Measurements from ENCODE around the gene IFI30.

Gene IFI30

DNA sequence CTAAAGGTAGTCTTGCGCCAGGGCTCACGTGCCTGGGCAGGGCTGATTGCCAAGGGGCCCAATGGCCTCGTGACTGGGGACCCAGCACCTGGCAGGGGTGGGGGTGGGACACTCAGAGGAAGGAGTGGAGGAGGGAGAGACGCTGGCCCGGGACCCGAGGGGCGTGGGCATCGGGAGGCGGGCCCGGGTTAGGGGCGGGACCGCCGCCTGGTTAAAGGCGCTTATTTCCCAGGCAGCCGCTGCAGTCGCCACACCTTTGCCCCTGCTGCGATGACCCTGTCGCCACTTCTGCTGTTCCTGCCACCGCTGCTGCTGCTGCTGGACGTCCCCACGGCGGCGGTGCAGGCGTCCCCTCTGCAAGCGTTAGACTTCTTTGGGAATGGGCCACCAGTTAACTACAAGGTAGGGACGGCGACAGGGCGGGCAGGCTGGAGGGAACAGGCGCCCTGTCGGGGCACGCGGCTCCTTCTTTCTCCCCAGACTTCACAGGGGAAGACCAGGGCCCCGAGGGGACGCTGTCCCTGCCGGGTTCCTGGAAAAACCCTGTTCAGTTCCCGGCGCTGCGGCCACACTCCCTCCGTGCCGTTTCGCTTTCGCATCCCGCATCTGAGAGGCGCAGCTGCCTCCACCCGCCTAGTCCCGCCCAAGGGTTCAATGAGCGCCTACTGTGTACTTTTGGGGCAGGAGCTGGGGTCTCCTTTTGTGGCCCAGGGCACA, at the start of gene IFI30:
IFI30 (plus strand) TSS at position 242 of the 717 bp plus-strand sequence; CDS start at position 271, 29 bp downstream.
- DNase-seq (ENCODE audit: low spot score): peak; percentile 80

DNA sequence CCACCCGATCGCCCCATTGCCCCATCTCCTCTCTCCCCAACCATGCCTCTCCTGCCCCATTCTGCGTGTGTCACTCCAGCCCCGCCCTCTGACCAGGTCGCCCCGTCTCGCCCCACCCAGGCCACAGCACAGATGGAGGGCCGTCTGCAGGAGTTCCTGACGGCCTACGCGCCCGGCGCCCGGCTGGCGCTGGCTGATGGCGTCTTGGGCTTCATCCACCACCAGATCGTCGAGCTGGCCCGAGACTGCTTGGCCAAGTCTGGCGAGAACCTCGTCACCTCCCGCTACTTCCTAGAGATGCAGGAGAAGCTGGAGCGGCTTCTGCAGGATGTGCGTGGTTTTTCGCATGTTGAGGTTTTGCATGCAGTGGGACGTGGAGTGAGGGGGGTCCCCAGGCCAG, 49.8 kb upstream of the IFI30 start:
- no peak for DNase-seq (ENCODE audit: low spot score)

- no peak for DNase-seq (ENCODE audit: low spot score)
Observed at GRCh38 chr19:18126097-18126496, 47.5 kb upstream of the IFI30 start.

- DNase-seq (ENCODE audit: low spot score): no peak
Observed at GRCh38 chr19:18128044-18128443, 45.6 kb upstream of the IFI30 start.

- DNase-seq (ENCODE audit: low spot score): no peak
Observed at GRCh38 chr19:18128805-18129204, 44.8 kb upstream of the IFI30 start.

- no peak for DNase-seq (ENCODE audit: low spot score)
Observed at GRCh38 chr19:18130523-18131242, 42.9 kb upstream of the IFI30 start.

DNA sequence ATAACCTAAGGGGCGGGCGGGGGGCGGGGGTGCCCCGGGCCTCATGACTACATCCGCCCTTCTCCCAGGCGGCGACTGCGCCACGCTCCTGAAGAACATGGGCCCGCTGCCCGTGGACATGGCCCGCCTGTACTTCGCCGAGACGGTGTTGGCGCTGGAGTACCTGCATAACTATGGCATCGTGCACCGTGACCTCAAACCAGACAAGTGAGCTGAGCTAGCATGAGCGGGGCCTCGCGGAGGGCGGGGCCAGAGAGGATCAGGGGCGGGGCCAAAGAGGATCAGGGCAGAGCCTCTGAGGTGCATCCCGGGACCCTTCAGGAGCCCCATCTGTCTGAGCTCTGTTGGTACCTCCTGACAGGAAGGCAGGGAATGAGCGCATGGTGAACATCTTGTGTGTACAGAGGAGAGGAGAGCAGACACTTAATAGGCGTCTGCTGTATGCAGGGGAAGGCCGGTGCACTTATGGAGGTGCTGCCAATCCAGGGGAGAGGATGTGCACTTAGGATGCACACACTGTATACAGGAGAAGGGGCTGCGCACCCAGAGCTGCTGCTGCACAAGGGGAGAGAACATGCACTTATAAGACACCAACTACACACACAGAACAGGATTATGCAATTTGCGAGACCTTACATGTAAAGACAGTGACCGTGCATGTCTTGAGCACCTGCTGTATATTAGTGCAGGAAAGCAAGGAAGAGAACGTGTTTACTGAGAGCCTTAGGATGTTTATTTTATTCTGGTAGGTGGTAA, 41.6 kb upstream of the IFI30 start:
- no peak for DNase-seq (ENCODE audit: low spot score)

DNA sequence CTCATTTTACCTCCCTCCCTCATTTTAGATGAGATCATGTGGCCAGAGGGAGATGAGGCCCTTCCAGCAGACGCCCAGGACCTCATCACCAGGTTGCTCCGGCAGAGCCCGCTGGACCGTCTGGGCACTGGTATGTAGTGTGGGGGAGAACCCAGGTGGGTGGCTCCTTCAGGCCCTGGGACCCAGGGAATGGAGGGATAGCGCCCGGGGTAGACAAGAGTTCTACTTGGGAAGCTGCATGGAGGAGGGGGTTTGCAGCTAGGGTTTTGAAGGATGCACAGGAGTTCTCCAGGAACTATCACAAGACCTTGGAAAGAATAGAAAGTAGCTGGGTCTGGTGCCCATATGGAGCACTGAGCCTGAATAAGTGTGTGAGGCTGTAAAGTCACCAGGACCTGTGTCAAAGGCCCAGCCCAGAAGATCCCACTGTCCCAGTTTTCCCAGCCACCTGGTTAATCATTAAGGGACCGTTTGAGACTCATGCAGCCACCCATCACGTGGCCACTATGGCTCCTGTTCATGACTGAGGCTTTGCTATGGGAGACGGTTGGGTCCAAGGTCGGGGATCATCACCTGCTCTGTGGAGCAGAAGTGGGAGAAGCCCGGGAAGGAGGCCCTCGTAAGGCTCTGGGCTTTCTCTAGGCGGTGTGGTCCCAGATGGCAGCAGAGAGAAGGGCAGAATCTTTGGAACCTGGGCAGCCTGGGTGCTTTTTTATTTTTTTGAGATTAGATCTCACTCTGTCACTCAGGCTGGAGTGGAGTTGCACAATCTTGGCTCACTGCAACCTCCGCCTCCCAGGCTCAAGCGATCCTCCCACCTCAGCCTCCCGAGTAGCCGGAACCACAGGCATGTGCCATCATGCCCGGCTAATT, 37.7 kb upstream of the IFI30 start:
- DNase-seq (ENCODE audit: low spot score): peak; percentile 64

- DNase-seq (ENCODE audit: low spot score): no peak
Observed at GRCh38 chr19:18137242-18137641, 36.4 kb upstream of the IFI30 start.

GRCh38 chr19:18137657-18138339, 35.8 kb upstream of the IFI30 start:
- DNase-seq (ENCODE audit: low spot score): no peak

DNA sequence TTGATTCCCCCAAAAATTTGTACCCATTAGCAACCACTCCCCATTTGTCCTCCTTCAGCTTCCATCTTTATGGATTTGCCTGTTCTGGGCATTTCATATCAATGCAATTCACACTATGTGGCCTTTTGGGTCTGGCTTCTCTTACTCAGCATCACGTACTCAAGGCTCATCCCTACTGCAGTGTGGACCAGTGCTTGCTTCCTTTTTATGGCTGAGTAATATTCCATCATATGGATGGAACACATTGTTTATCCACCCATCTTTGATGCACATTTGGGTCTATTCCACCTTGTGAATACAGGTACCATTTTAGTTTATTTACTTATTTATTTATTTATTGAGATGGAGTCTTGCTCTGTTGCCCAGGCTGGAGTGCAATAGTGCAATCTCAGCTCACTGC, 33.1 kb upstream of the IFI30 start:
- no peak for DNase-seq (ENCODE audit: low spot score)

GRCh38 chr19:18141031-18141430, 32.6 kb upstream of the IFI30 start:
- no peak for DNase-seq (ENCODE audit: low spot score)

DNA sequence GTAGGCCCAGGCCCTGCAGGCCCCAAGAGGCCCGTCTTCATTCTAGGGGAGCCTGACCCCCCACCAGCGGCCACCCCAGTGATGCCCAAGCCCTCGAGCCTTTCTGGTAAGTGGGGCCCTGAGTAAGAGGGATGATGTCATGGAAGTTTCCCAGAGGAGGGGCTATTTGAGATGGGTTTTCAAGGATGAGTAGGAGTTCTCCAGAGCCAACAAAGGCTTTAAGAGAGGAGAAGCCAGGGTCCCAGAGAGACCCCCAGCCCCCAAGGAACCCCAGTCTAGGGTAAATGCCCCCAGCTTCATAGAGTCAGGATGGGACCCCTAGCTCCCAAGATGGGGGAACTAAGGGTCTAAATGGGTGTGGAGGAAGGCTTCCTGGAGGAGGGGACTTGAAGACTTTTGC, 29.7 kb upstream of the IFI30 start:
- no peak for DNase-seq (ENCODE audit: low spot score)

- DNase-seq (ENCODE audit: low spot score): no peak
Observed at GRCh38 chr19:18144361-18144760, 29.3 kb upstream of the IFI30 start.

- no peak for DNase-seq (ENCODE audit: low spot score)
Observed at GRCh38 chr19:18144906-18145305, 28.7 kb upstream of the IFI30 start.

- DNase-seq (ENCODE audit: low spot score): no peak
Observed at GRCh38 chr19:18145391-18145999, 28.1 kb upstream of the IFI30 start.

DNA sequence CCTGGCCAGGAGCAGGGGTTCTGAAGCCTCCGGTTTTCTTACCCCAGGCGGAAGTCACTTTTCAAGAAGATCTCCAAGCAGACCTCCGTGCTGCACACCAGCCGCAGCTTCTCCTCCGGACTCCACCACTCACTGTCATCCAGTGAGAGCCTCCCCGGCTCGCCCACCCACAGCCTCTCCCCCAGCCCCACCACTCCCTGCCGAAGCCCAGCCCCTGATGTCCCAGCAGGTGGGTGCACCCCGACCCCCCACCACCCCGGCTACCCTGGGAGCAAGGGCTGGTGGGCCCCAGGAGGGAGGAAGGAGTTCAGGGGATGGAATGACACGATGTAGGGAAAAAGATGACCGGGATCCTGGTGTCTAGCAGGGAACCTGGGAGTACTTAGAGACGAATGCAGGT, 26.2 kb upstream of the IFI30 start:
- no peak for DNase-seq (ENCODE audit: low spot score)

DNA sequence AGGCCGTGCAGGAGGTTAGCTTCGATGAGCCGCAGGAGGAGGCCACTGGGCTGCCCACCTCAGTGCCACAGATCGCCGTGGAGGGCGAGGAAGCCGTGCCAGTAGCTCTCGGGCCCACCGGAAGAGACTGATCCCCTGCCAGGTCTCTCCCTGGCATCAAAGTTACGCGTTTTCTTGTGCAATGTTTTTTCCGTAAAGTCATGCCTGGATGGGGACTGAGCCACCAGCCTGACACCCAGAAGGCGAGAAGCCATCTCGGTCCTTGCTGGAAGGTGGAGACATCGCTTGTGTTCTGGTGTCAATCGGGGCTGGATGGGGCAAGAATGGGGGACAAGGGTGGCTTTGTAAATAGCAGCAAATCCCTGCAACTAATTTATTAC, 24.0 kb upstream of the IFI30 start:
- DNase-seq (ENCODE audit: low spot score): no peak

- DNase-seq (ENCODE audit: low spot score): no peak
Observed at GRCh38 chr19:18150776-18151624, 22.6 kb upstream of the IFI30 start.

DNA sequence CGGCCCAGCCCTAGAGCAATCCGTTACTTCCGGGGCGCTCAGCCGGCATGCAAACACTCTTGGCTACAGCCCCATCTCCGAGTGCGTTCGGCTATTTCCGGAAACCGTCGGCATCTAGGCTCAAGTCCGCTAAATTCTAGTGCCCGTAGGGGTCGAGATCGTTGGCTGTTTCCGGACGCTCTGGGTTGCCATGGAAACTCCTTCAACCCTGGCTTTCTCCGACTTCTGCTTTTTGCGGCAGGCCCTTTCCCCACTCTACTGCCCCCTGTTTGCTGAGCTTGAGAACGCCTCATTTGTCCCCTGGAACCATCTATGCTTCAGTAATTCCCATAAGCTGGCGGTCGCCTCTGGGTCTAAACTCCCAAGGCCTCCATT, 21.2 kb upstream of the IFI30 start:
- DNase-seq (ENCODE audit: low spot score): peak; percentile 96
